OCI-LY3 (cell line): ENCODE data around the gene POLDIP3.

Experiments
- H2AFZ ChIP-seq: fragments of 200-600, 300-600 bp; shearing (Covaris generic); 2 replicates; pipeline ENCODE4 v1.6.0; 2014; ENCODE audit warnings: antibody characterized with exemption, low read depth, low read length
- H3K27ac ChIP-seq: fragments of 200-600, 300-600 bp; sonication (generic); 2 replicates; pipeline ENCODE4 v1.5.1; 2014; ENCODE audit warnings: mild to moderate bottlenecking, low read length, moderate library complexity, mixed read lengths
- H3K27me3 ChIP-seq: fragments of 200-600, 300-600 bp; sonication (generic); 2 replicates; pipeline ENCODE4 v1.6.1; 2014; ENCODE audit warnings: low read depth, low read length, mixed read lengths
- H3K36me3 ChIP-seq: fragments of 200-600, 300-600 bp; sonication (generic); replicated peaks from 2 replicates; pipeline ENCODE3; 2014; ENCODE audit warnings: low read depth, low read length, mixed read lengths
- H3K4me1 ChIP-seq: fragments of 300-600, 200-600 bp; sonication (generic); 2 replicates; pipeline ENCODE4 v1.6.1; 2014; ENCODE audit warnings: low read length, mixed read lengths
- H3K4me2 ChIP-seq: fragments of 200-600, 300-600 bp; sonication (generic); 2 replicates; pipeline ENCODE4 v1.6.1; 2014; ENCODE audit warnings: low read length, mixed read lengths
- H3K4me3 ChIP-seq: fragments of 300-600, 200-600 bp; sonication (generic); 2 replicates; pipeline ENCODE4 v1.5.1; 2014; ENCODE audit warnings: antibody characterized with exemption, mild to moderate bottlenecking, low read length, moderate library complexity
- H3K79me2 ChIP-seq: fragments of 300-600, 200-600 bp; shearing (Covaris generic); 2 replicates; pipeline ENCODE4 v1.6.1; 2014; ENCODE audit warnings: mild to moderate bottlenecking, low read length, mixed read lengths
- H3K9ac ChIP-seq: fragments of 300-600, 200-600 bp; shearing (Covaris generic); 2 replicates; pipeline ENCODE4 v1.6.0; 2014; ENCODE audit warnings: mild to moderate bottlenecking, low read length, moderate library complexity
- H3K9me3 ChIP-seq: fragments of 200-600, 300-600 bp; shearing (Covaris generic); 2 replicates; pipeline ENCODE4 v1.6.1; 2014; ENCODE audit warnings: low read length, mixed read lengths; ENCODE audit not compliant: insufficient read depth
- H4K20me1 ChIP-seq: fragments of 200-600, 300-600 bp; sonication (generic); 2 replicates; pipeline ENCODE4 v1.6.1; 2016; ENCODE audit warnings: low read length, mixed read lengths; ENCODE audit not compliant: insufficient read depth
- CTCF ChIP-seq: fragments of 200-600, 300-600 bp; sonication (generic); IDR thresholded peaks from 2 replicates; pipeline ENCODE4 v1.5.1; 2014; ENCODE audit warnings: antibody characterized with exemption, low read length, low read depth
- EZH2phosphoT487 ChIP-seq: fragments of 200-600 bp; shearing (Covaris generic); IDR thresholded peaks from 2 replicates; pipeline ENCODE4 v1.6.1; 2018; ENCODE audit warnings: antibody characterized with exemption, mixed run types, low read depth

POLDIP3 gene

GRCh38 chr22:42646569-42647525, 32.2 kb upstream of the POLDIP3 start:
- peaks cover 60% of the 10 kb centered on the region for H3K79me2 ChIP-seq
- no peak overlapping the region for H2AFZ ChIP-seq
- H3K9me3 ChIP-seq = no peaks in the 10 kb centered on the region
- H3K27ac ChIP-seq = no peak overlapping the region
- no peak overlapping the region for H3K9ac ChIP-seq
- TF ChIP-seq EZH2phosphoT487 (no peak), CTCF (no peak)
- H3K4me3 ChIP-seq = no peak overlapping the region
- peaks cover 3% of the 10 kb centered on the region for H3K36me3 ChIP-seq
- peaks cover 27% of the 10 kb centered on the region for H3K4me1 ChIP-seq
- peaks cover 23% of the 10 kb centered on the region for H4K20me1 ChIP-seq
- H3K4me2 ChIP-seq = no peak overlapping the region
- no peaks in the 10 kb centered on the region for H3K27me3 ChIP-seq

GRCh38 chr22:42645938-42646568, 31.4 kb upstream of the POLDIP3 start:
- no peak for TF ChIP-seq CTCF
- TF ChIP-seq EZH2phosphoT487 = no peak
- no peaks in the 10 kb centered on the region for H3K27me3 ChIP-seq
- H3K36me3 ChIP-seq = peaks cover 3% of the 10 kb centered on the region
- H3K79me2 ChIP-seq = peaks cover 66% of the 10 kb centered on the region
- H3K27ac ChIP-seq = no peak overlapping the region
- H3K9ac ChIP-seq = no peak overlapping the region
- H3K4me1 ChIP-seq = peaks cover 27% of the 10 kb centered on the region
- H4K20me1 ChIP-seq = peaks cover 23% of the 10 kb centered on the region
- no peak overlapping the region for H2AFZ ChIP-seq
- no peaks in the 10 kb centered on the region for H3K9me3 ChIP-seq
- no peak overlapping the region for H3K4me2 ChIP-seq
- H3K4me3 ChIP-seq = no peak overlapping the region

GRCh38 chr22:42645341-42645937, 30.8 kb upstream of the POLDIP3 start:
- H2AFZ ChIP-seq = no peak overlapping the region
- no peaks in the 10 kb centered on the region for H3K9me3 ChIP-seq
- no peak overlapping the region for H3K4me3 ChIP-seq
- H3K79me2 ChIP-seq = peaks cover 66% of the 10 kb centered on the region
- peaks cover 3% of the 10 kb centered on the region for H3K36me3 ChIP-seq
- no peak for TF ChIP-seq CTCF
- no peak for TF ChIP-seq EZH2phosphoT487
- H4K20me1 ChIP-seq = peaks cover 23% of the 10 kb centered on the region
- H3K27ac ChIP-seq = no peak overlapping the region
- H3K27me3 ChIP-seq = no peaks in the 10 kb centered on the region
- H3K9ac ChIP-seq = no peak overlapping the region
- H3K4me1 ChIP-seq = peaks cover 27% of the 10 kb centered on the region
- no peak overlapping the region for H3K4me2 ChIP-seq
